NT2/D1 (cell line): Measurements from ENCODE around the gene SULT1A2.

ENCODE experiments used
- DNase-seq: peaks from one replicate; pipeline ENCODE4 v3.0.0-alpha.2; 2011; ENCODE audit warnings: low read depth, low spot score
- H3K27me3 ChIP-seq: 2 replicates; pipeline ENCODE4 v1.6.0; 2011; ENCODE audit warnings: mild to moderate bottlenecking; ENCODE audit not compliant: insufficient read length, insufficient read depth
- H3K36me3 ChIP-seq: 2 replicates; pipeline ENCODE4 v1.6.1; 2011; ENCODE audit warnings: mild to moderate bottlenecking, low read length, mixed read lengths; ENCODE audit not compliant: insufficient read depth, insufficient read length
- H3K4me1 ChIP-seq: 2 replicates; pipeline ENCODE4 v1.5.1; 2011; ENCODE audit not compliant: insufficient read depth, insufficient read length
- H3K4me3 ChIP-seq: 2 replicates; pipeline ENCODE4 v1.5.1; 2011; ENCODE audit warnings: low read depth; ENCODE audit not compliant: insufficient read length
- H3K9ac ChIP-seq: 2 replicates; pipeline ENCODE4 v1.6.0; 2011; ENCODE audit warnings: low read depth; ENCODE audit not compliant: insufficient read length
- H3K9me3 ChIP-seq: 2 replicates; pipeline ENCODE4 v1.5.1; 2011; ENCODE audit warnings: mild to moderate bottlenecking, low read length; ENCODE audit not compliant: insufficient read depth
- SUZ12 ChIP-seq: IDR thresholded peaks from 2 replicates; pipeline ENCODE4 v1.6.1; 2011; ENCODE audit not compliant: insufficient read length, insufficient read depth; ENCODE audit errors: extremely low read depth
- YY1 ChIP-seq: IDR thresholded peaks from 2 replicates; pipeline ENCODE4 v1.6.1; 2011; ENCODE audit not compliant: insufficient read length, insufficient read depth
- ZNF274 ChIP-seq: IDR thresholded peaks from 2 replicates; pipeline ENCODE4 v1.6.1; 2011; ENCODE audit warnings: mild to moderate bottlenecking, low read depth, low read length

The SULT1A2 gene

GRCh38 chr16:28562199-28562598 lies 34.7 kb downstream of the SULT1A2 start:
- peaks cover 28% of the 10 kb centered on the region for H3K36me3 ChIP-seq
- no peaks in the 10 kb centered on the region for H3K4me1 ChIP-seq
- no peaks in the 10 kb centered on the region for H3K27me3 ChIP-seq
- H3K9ac ChIP-seq = no peak overlapping the region
- no peak overlapping the region for H3K4me3 ChIP-seq
- H3K9me3 ChIP-seq = no peaks in the 10 kb centered on the region
- no peak for DNase-seq
- no peak for TF ChIP-seq SUZ12
- TF ChIP-seq YY1 = no peak
- TF ChIP-seq ZNF274 = no peak

DNA sequence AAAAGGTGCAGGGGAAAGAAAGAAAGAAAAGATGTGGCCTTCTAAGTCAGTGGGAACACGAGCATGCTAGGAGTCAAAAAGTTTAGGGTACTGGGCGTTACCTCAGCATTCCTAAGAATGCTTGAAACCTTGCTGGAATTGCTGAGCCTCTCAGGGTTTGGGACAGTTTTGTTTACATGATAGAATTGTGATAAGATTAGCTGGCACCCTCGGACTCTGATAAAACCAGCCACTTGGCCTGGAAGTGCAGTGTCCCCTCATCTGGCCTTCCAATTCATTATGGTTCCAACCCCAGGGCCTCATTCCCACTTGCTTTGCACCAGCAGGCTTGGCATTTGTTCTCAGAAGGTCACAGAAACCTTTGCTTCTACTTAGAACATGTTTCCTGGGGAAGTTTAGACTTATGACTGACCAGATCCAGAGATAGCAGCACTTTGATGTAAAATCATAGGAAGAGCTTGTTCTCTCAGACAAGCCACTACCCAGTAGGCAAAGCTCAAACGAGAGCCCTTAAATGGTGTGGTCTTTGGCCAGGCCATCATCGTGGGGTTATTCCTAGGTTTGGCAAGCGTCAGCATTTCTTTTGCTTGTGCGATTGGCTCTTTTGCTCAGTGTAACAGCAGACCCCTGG lies 35.2 kb downstream of the SULT1A2 start:
- DNase-seq = no peak
- Histone ChIP-seq H3K27me3 (no peaks in the 10 kb centered on the region), H3K9me3 (no peaks in the 10 kb centered on the region), H3K4me3 (no peak overlapping the region), H3K36me3 (peaks cover 30% of the 10 kb centered on the region), H3K9ac (no peak overlapping the region), H3K4me1 (no peaks in the 10 kb centered on the region)
- TF ChIP-seq YY1 (no peak), SUZ12 (no peak), ZNF274 (no peak)

GRCh38 chr16:28558456-28558855 lies 38.4 kb downstream of the SULT1A2 start:
- no peak overlapping the region for H3K9ac ChIP-seq
- no peaks in the 10 kb centered on the region for H3K9me3 ChIP-seq
- no peak overlapping the region for H3K4me3 ChIP-seq
- TF ChIP-seq YY1 (no peak), ZNF274 (no peak), SUZ12 (no peak)
- DNase-seq = no peak
- H3K27me3 ChIP-seq = no peaks in the 10 kb centered on the region
- peaks cover 24% of the 10 kb centered on the region for H3K36me3 ChIP-seq
- no peaks in the 10 kb centered on the region for H3K4me1 ChIP-seq

- no peak for TF ChIP-seq YY1
- TF ChIP-seq SUZ12 = no peak
- TF ChIP-seq ZNF274 = no peak
- no peaks in the 10 kb centered on the region for H3K9me3 ChIP-seq
- no peaks in the 10 kb centered on the region for H3K27me3 ChIP-seq
- H3K9ac ChIP-seq = no peak overlapping the region
- DNase-seq = no peak
- H3K36me3 ChIP-seq = peaks cover 24% of the 10 kb centered on the region
- H3K4me3 ChIP-seq = no peak overlapping the region
- H3K4me1 ChIP-seq = no peaks in the 10 kb centered on the region
Observed at GRCh38 chr16:28556914-28557320, 39.9 kb downstream of the SULT1A2 start.

- H3K9me3 ChIP-seq = no peaks in the 10 kb centered on the region
- H3K27me3 ChIP-seq = no peaks in the 10 kb centered on the region
- no peaks in the 10 kb centered on the region for H3K4me1 ChIP-seq
- H3K36me3 ChIP-seq = peaks cover 24% of the 10 kb centered on the region
- TF ChIP-seq ZNF274 (no peak), SUZ12 (no peak), YY1 (no peak)
- no peak overlapping the region for H3K4me3 ChIP-seq
- no peak overlapping the region for H3K9ac ChIP-seq
- no peak for DNase-seq
Observed at GRCh38 chr16:28555561-28555960, 41.3 kb downstream of the SULT1A2 start.

GRCh38 chr16:28554634-28555423 lies 42.0 kb downstream of the SULT1A2 start:
- Histone ChIP-seq H3K4me3 (peak overlapping the region; percentile 31), H3K9ac (peak overlapping the region; percentile 43), H3K4me1 (no peaks in the 10 kb centered on the region), H3K9me3 (no peaks in the 10 kb centered on the region), H3K36me3 (peaks cover 23% of the 10 kb centered on the region), H3K27me3 (no peaks in the 10 kb centered on the region)
- TF ChIP-seq ZNF274 (no peak), SUZ12 (no peak), YY1 (no peak)
- DNase-seq = no peak
